IMR-90 (cell line): ENCODE results near the gene PLBD2. TPM values are rescaled to one million over a fixed set of nuclear protein-coding genes. Genes with fewer than 3 reads are reported as not detected.

Experiments used
- ATAC-seq: fragments of 200-7000 bp; cut with Tn5 transposase; 2 replicates; pipeline ENCODE4 v1.9.1; 2020; ENCODE audit warnings: low read depth, mild to moderate bottlenecking, moderate library complexity
- BruUV-seq: library from RNA; stranded (reverse); fragments of 400-500 nt; replicated peaks from 2 replicates; lab custom pipeline; 2021; lab: Mats Ljungman, UMichigan
- CTCF ChIA-PET: fragments of 300-600 bp; formaldehyde crosslinking; extraction: SDS; loops from one replicate; lab custom pipeline; 2021; ENCODE audit warnings: antibody characterized with exemption; lab: Yijun Ruan, JAX
- POLR2A ChIA-PET: fragments of 300-600 bp; sonication (Branson Sonifier 250); formaldehyde crosslinking; loops from one replicate; lab custom pipeline; 2022; ENCODE audit warnings: antibody characterized with exemption; ENCODE audit not compliant: unreplicated experiment; lab: Charles Lee
- DNase-seq: peaks from one replicate; pipeline ENCODE4 v3.0.0; 2013
- H2AFZ ChIP-seq: replicated peaks from 2 replicates; pipeline ENCODE3; 2013; ENCODE audit warnings: low read length, mild to moderate bottlenecking; ENCODE audit not compliant: poor library complexity
- H2AK5ac ChIP-seq: 2 replicates; pipeline ENCODE4 v1.6.1; 2013; ENCODE audit warnings: low read depth, low read length, inconsistent platforms
- H2AK9ac ChIP-seq: replicated peaks from 2 replicates; pipeline ENCODE3; 2013; ENCODE audit warnings: mild to moderate bottlenecking, low read depth, low read length, moderate library complexity; ENCODE audit not compliant: poor library complexity
- H2BK120ac ChIP-seq: 2 replicates; pipeline ENCODE4 v1.6.1; 2013; ENCODE audit warnings: low read depth, low read length, inconsistent platforms
- H2BK15ac ChIP-seq: 3 replicates; pipeline ENCODE4 v1.6.1; 2013; ENCODE audit warnings: low read depth, low read length, inconsistent platforms
- H2BK20ac ChIP-seq: 2 replicates; pipeline ENCODE4 v1.6.1; 2013; ENCODE audit warnings: low read depth, mild to moderate bottlenecking, inconsistent platforms, low read length, moderate library complexity
- H2BK5ac ChIP-seq: 2 replicates; pipeline ENCODE4 v1.6.1; 2013; ENCODE audit warnings: mild to moderate bottlenecking, low read depth, low read length, inconsistent platforms; ENCODE audit not compliant: poor library complexity, severe bottlenecking
- H3K14ac ChIP-seq: replicated peaks from 2 replicates; pipeline ENCODE4 v1.6.1; 2013; ENCODE audit warnings: low read depth, low read length, inconsistent platforms
- H3K18ac ChIP-seq: 2 replicates; pipeline ENCODE4 v1.6.1; 2013; ENCODE audit warnings: low read depth, low read length, control low read depth
- H3K23ac ChIP-seq: 2 replicates; pipeline ENCODE4 v1.6.1; 2013; ENCODE audit warnings: low read depth, low read length, inconsistent platforms
- H3K27ac ChIP-seq: 2 replicates; pipeline ENCODE4 v1.5.1; 2013; ENCODE audit warnings: mild to moderate bottlenecking, control low read depth, low read length; ENCODE audit not compliant: insufficient read depth
- H3K27me3 ChIP-seq: 2 replicates; pipeline ENCODE4 v1.6.1; 2013; ENCODE audit warnings: low read length; ENCODE audit not compliant: control insufficient read depth, insufficient read depth
- H3K36me3 ChIP-seq: 2 replicates; pipeline ENCODE4 v1.6.1; 2013; ENCODE audit warnings: low read length, mixed read lengths; ENCODE audit not compliant: control insufficient read depth, insufficient read depth
- H3K4ac ChIP-seq: 2 replicates; pipeline ENCODE4 v1.6.1; 2013; ENCODE audit warnings: low read depth, low read length, inconsistent platforms
- H3K4me1 ChIP-seq: 2 replicates; pipeline ENCODE4 v1.6.1; 2013; ENCODE audit warnings: low read length, mixed read lengths; ENCODE audit not compliant: control insufficient read depth, insufficient read depth
- H3K4me2 ChIP-seq: 2 replicates; pipeline ENCODE4 v1.6.1; 2013; ENCODE audit warnings: low read depth, mild to moderate bottlenecking, control low read depth, low read length, moderate library complexity
- H3K4me3 ChIP-seq: 2 replicates; pipeline ENCODE4 v1.5.1; 2013; ENCODE audit warnings: low read depth, mild to moderate bottlenecking, control low read depth, low read length, moderate library complexity; ENCODE audit not compliant: insufficient read depth
- H3K56ac ChIP-seq: 2 replicates; pipeline ENCODE4 v1.6.1; 2013; ENCODE audit warnings: low read length, inconsistent platforms; ENCODE audit not compliant: insufficient read depth; ENCODE audit errors: extremely low read depth
- H3K79me1 ChIP-seq, 2 experiments: 2 replicates each; pipeline ENCODE4 v1.6.1; 2013; ENCODE audit warnings: low read length in 2 of 2, inconsistent platforms in 1 of 2, low read depth in 1 of 2
- H3K9ac ChIP-seq: 2 replicates; pipeline ENCODE4 v1.6.1; 2013; ENCODE audit warnings: low read depth, low read length, control low read depth
- H3K9me1 ChIP-seq: 2 replicates; pipeline ENCODE4 v1.6.1; 2013; ENCODE audit warnings: low read length, inconsistent platforms; ENCODE audit not compliant: insufficient read depth
- H3K9me3 ChIP-seq: 2 replicates; pipeline ENCODE4 v1.6.1; 2013; ENCODE audit warnings: low read length; ENCODE audit not compliant: control insufficient read depth, insufficient read depth
- H4K20me1 ChIP-seq: 2 replicates; pipeline ENCODE4 v1.6.1; 2013; ENCODE audit warnings: low read length, inconsistent platforms; ENCODE audit not compliant: insufficient read depth
- H4K5ac ChIP-seq: 2 replicates; pipeline ENCODE4 v1.6.1; 2013; ENCODE audit warnings: mild to moderate bottlenecking, low read depth, low read length, control low read depth
- H4K8ac ChIP-seq, 2 experiments: 2 replicates each; pipeline ENCODE4 v1.6.1; 2013; ENCODE audit warnings: low read depth in 2 of 2, low read length in 2 of 2, control low read depth in 1 of 2, inconsistent platforms in 1 of 2
- H4K91ac ChIP-seq: 2 replicates; pipeline ENCODE4 v1.6.1; 2013; ENCODE audit warnings: low read depth, low read length, inconsistent platforms; ENCODE audit not compliant: insufficient read depth
- NFE2L2 ChIP-seq: fragments of 150-350 bp; IDR thresholded peaks from 2 replicates; pipeline ENCODE4 v1.6.1; 2016; ENCODE audit warnings: low read depth, mild to moderate bottlenecking, low read length
- RAD21 ChIP-seq: IDR thresholded peaks from 2 replicates; pipeline ENCODE4 v1.6.1; 2012; ENCODE audit warnings: low read length, improper control_type of control experiment
- SMC3 ChIP-seq: fragments of 150-350 bp; IDR thresholded peaks from 2 replicates; pipeline ENCODE4 v1.6.1; 2016; ENCODE audit warnings: low read depth, mild to moderate bottlenecking, antibody characterized with exemption, low read length, moderate library complexity
- WGBS, 2 experiments: methylation state at CpG; one replicate each; pipeline versions ENCODE4 v1.1.5 to v1.1.7; 2013; ENCODE audit warnings: missing lambda C conversion rate in 2 of 2; ENCODE audit not compliant: insufficient read length in 1 of 2; ENCODE audit errors: extremely low coverage in 2 of 2; 5-methylcytosine and 5-hydroxymethylcytosine counted together
- dilution Hi-C: fragments of 300-500 bp; cut with HindIII; formaldehyde crosslinking; loops from one replicate; pipeline ENCODE4 v1.14.3; 2018; ENCODE audit warnings: low sequenced_read_pairs; ENCODE audit not compliant: unreplicated experiment
- in situ Hi-C: fragments of 300-500 bp; cut with MboI; formaldehyde crosslinking; loops from 3 replicates; pipeline ENCODE4 v1.14.3; 2019; ENCODE audit warnings: low sequenced_read_pairs, inconsistent platforms, mixed read lengths
- intact Hi-C: fragments of 100-400 bp; cut with micrococcal nuclease; formaldehyde crosslinking; loops from 2 replicates; pipeline ENCODE4 v1.10.0; 2022
- polyA plus RNA-seq, 3 experiments: library from polyadenylated mRNA; depleted of rRNA; stranded (reverse); fragments of >200 nt; gene quantifications; 2 replicates each; pipeline ENCODE4 v1.2.3, GENCODE V29; 2012; ENCODE audit warnings: low replicate concordance in 1 of 3
- total RNA-seq: library from RNA; depleted of rRNA; stranded (reverse); fragments of >200 nt; gene quantifications from 2 replicates; pipeline ENCODE4 v1.2.3, GENCODE V29; 2012

PLBD2 gene
- total and polyA plus RNA-seq, 2 of the 4 experiments (the other 2 are of a cell fraction), result 7.3 to 44.5 TPM

- Histone ChIP-seq H3K4me2 (no peak overlapping the region), H3K23ac (no peak overlapping the region), H2AK9ac (no peak overlapping the region), H4K91ac (no peak overlapping the region), H3K79me1 (peaks cover 3 to 7% of the 10 kb centered on the region in 2 experiments; a peak in 2 of 4 replicates), H3K9ac (no peak overlapping the region), H2AK5ac (no peak overlapping the region), H4K5ac (no peak overlapping the region), H3K4me3 (no peak overlapping the region), H4K20me1 (no peaks in the 10 kb centered on the region), H2BK5ac (no peak overlapping the region), H2BK15ac (no peak overlapping the region), H3K56ac (no peak overlapping the region), H3K4me1 (peaks cover 2% of the 10 kb centered on the region; the same call in 1 of the 2 replicates), H3K4ac (no peak overlapping the region), H3K14ac (no peak overlapping the region), H2BK120ac (no peak overlapping the region), H3K36me3 (peaks cover 10% of the 10 kb centered on the region), H3K9me3 (peaks cover 2% of the 10 kb centered on the region; the same call in 1 of the 2 replicates), H3K18ac (no peak overlapping the region), H3K9me1 (peaks cover 8% of the 10 kb centered on the region; the same call in 1 of the 2 replicates), H3K27me3 (no peaks in the 10 kb centered on the region), H4K8ac (no peak overlapping the region), H3K27ac (no peak overlapping the region), H2BK20ac (no peak overlapping the region), H2AFZ (no peak overlapping the region)
- dilution Hi-C loops, result no loop called here
- ChIA-PET POLR2A (no interaction called here), CTCF (no interaction called here)
- WGBS, 2 experiments, result 67% methylated on average over 2 of the region's 12 CpGs; no CpG with 5 or more reads in 1 of the 2 experiments
- BruUV-seq, result no TSS peak
- no peak for DNase-seq
- in situ Hi-C loops, result no loop called here
- intact Hi-C loops, result no loop called here
- no peak for TF ChIP-seq RAD21
- no peak for TF ChIP-seq NFE2L2
- no peak for TF ChIP-seq SMC3
- no peak for ATAC-seq
Measured at GRCh38 chr12:113320401-113320800, 38.0 kb upstream of the PLBD2 start.
